Kidney tubule cell (primary cell): ENCODE measurements around the gene AGPAT4.
A peak's percentile ranks its signal among the peaks of the same experiment; 100 is the strongest.

Experiments used
- DNase-seq: peaks from one replicate; pipeline ENCODE4 v3.0.0-alpha.2; 2018; ENCODE audit warnings: low spot score

AGPAT4 gene

GRCh38 chr6:161254464-161255253 lies 19.2 kb downstream of the AGPAT4 start:
- DNase-seq: no peak

- DNase-seq: no peak
Observed at GRCh38 chr6:161254126-161254463, 19.8 kb downstream of the AGPAT4 start.

- DNase-seq: no peak
Observed at GRCh38 chr6:161251345-161251744, 22.5 kb downstream of the AGPAT4 start.

GRCh38 chr6:161249327-161249726 lies 24.5 kb downstream of the AGPAT4 start:
- no peak for DNase-seq

GRCh38 chr6:161246725-161247124 lies 27.1 kb downstream of the AGPAT4 start:
- DNase-seq: no peak

- no peak for DNase-seq
Observed at GRCh38 chr6:161245363-161245762, 28.5 kb downstream of the AGPAT4 start.

GRCh38 chr6:161244725-161245124 lies 29.1 kb downstream of the AGPAT4 start:
- no peak for DNase-seq

GRCh38 chr6:161242779-161243693 lies 30.8 kb downstream of the AGPAT4 start:
- DNase-seq: peak; percentile 14

GRCh38 chr6:161242113-161242512 lies 31.7 kb downstream of the AGPAT4 start:
- DNase-seq: no peak

GRCh38 chr6:161239001-161239400 lies 34.9 kb downstream of the AGPAT4 start:
- DNase-seq: no peak

GRCh38 chr6:161238500-161238899 lies 35.4 kb downstream of the AGPAT4 start:
- DNase-seq: no peak

GRCh38 chr6:161238081-161238480 lies 35.8 kb downstream of the AGPAT4 start:
- peak; percentile 78 for DNase-seq

GRCh38 chr6:161237176-161237575 lies 36.7 kb downstream of the AGPAT4 start:
- DNase-seq: no peak

- DNase-seq: no peak
Observed at GRCh38 chr6:161235776-161236633, 37.9 kb downstream of the AGPAT4 start.

- peak; percentile 79 for DNase-seq
Observed at GRCh38 chr6:161233986-161234661, 39.7 kb downstream of the AGPAT4 start.

GRCh38 chr6:161232467-161232866 lies 41.4 kb downstream of the AGPAT4 start:
- DNase-seq: no peak

GRCh38 chr6:161232010-161232409 lies 41.9 kb downstream of the AGPAT4 start:
- peak; percentile 71 for DNase-seq

GRCh38 chr6:161230339-161230738 lies 43.5 kb downstream of the AGPAT4 start:
- no peak for DNase-seq

GRCh38 chr6:161228921-161229591 lies 44.8 kb downstream of the AGPAT4 start:
- peak; percentile 97 for DNase-seq

- DNase-seq: no peak
Observed at GRCh38 chr6:161228096-161228495, 45.8 kb downstream of the AGPAT4 start.
